ENCODE results near the gene CD209. TPM values are rescaled to one million over a fixed set of nuclear protein-coding genes. Genes with fewer than 3 reads are reported as not detected.

Gene CD209
- total RNA-seq, 1 donor from 2014 or later, result 8.8 TPM

- TF ChIP-seq CTCF (IDR thresholded peaks at IDR 0.05), result no peak
- no peak for TF ChIP-seq POLR2A (IDR thresholded peaks at IDR 0.05)
- TF ChIP-seq POLR2AphosphoS5 (IDR thresholded peaks at IDR 0.05; ENCODE audit: insufficient read depth in 1 of 2, low read depth in 1 of 2), result no peak
- intact Hi-C loops (cut with DNase I), result no loop called here
- DNase-seq (ENCODE audit: extremely low spot score in 2 of 2), result no peak
Observed at GRCh38 chr19:7787141-7787540, 39.8 kb upstream of the CD209 start.

GRCh38 chr19:7784856-7785255 lies 37.5 kb upstream of the CD209 start:
- H3K4me1 ChIP-seq, result peaks cover 9% of the 10 kb centered on the region
- no peak overlapping the region for H3K4me3 ChIP-seq
- DNase-seq (ENCODE audit: extremely low spot score in 2 of 2), result no peak
- intact Hi-C loops (cut with DNase I), result no loop called here
- H3K9me3 ChIP-seq, result no peaks in the 10 kb centered on the region
- no peak overlapping the region for H3K27ac ChIP-seq
- H3K27me3 ChIP-seq, result no peaks in the 10 kb centered on the region
- TF ChIP-seq CTCF (IDR thresholded peaks at IDR 0.05), result no peak
- no peak for TF ChIP-seq POLR2AphosphoS5 (IDR thresholded peaks at IDR 0.05; ENCODE audit: insufficient read depth in 1 of 2, low read depth in 1 of 2)
- TF ChIP-seq POLR2A (IDR thresholded peaks at IDR 0.05), result no peak
- H3K36me3 ChIP-seq, result no peaks in the 10 kb centered on the region

More at GRCh38 chr19:7787141-7787540, 39.8 kb upstream of the CD209 start:
- Histone ChIP-seq H3K27me3 (no peaks in the 10 kb centered on the region), H3K36me3 (no peaks in the 10 kb centered on the region), H3K27ac (no peak overlapping the region), H3K4me3 (no peak overlapping the region), H3K9me3 (no peaks in the 10 kb centered on the region), H3K4me1 (peaks cover 9% of the 10 kb centered on the region)

- Histone ChIP-seq H3K27ac (no peak overlapping the region), H3K4me1 (peaks cover 5% of the 10 kb centered on the region), H3K36me3 (no peaks in the 10 kb centered on the region), H3K9me3 (no peaks in the 10 kb centered on the region), H3K4me3 (no peak overlapping the region), H3K27me3 (no peaks in the 10 kb centered on the region)
- TF ChIP-seq CTCF (IDR thresholded peaks at IDR 0.05), result no peak
- TF ChIP-seq POLR2AphosphoS5 (IDR thresholded peaks at IDR 0.05; ENCODE audit: insufficient read depth in 1 of 2, low read depth in 1 of 2), result peak in 1 of 2 donors; percentile 87
- intact Hi-C loops (cut with DNase I), result no loop called here
- no peak for DNase-seq (ENCODE audit: extremely low spot score in 2 of 2)
Observed at GRCh38 chr19:7783991-7784423, 36.7 kb upstream of the CD209 start.

GRCh38 chr19:7781157-7781556 lies 33.8 kb upstream of the CD209 start:
- intact Hi-C loops (cut with DNase I), result no loop called here
- H3K36me3 ChIP-seq, result no peaks in the 10 kb centered on the region

More at GRCh38 chr19:7781157-7781556, 33.8 kb upstream of the CD209 start:
- no peaks in the 10 kb centered on the region for H3K27me3 ChIP-seq
- no peak overlapping the region for H3K27ac ChIP-seq
- H3K4me1 ChIP-seq, result no peaks in the 10 kb centered on the region
- no peaks in the 10 kb centered on the region for H3K9me3 ChIP-seq
- TF ChIP-seq POLR2A (IDR thresholded peaks at IDR 0.05) (no peak), POLR2AphosphoS5 (IDR thresholded peaks at IDR 0.05; ENCODE audit: insufficient read depth in 1 of 2, low read depth in 1 of 2) (no peak), CTCF (IDR thresholded peaks at IDR 0.05) (no peak)
- H3K4me3 ChIP-seq, result no peak overlapping the region
- DNase-seq (ENCODE audit: extremely low spot score in 2 of 2), result no peak
